ENCODE data around the gene PCED1B. TPM values are rescaled to one million over a fixed set of nuclear protein-coding genes. Genes with fewer than 3 reads are reported as not detected.

Gene PCED1B
- total and polyA plus RNA-seq, 12 donors: 0.49 to 4.8 (median 0.88) TPM

GRCh38 chr12:47082283-47082682 is 2.9 kb downstream of the PCED1B start:
- Histone ChIP-seq H3K36me3 (no peaks in the 10 kb centered on the region), H3K9me3 (no peaks in the 10 kb centered on the region), H3K4me3 (no peak overlapping the region), H3K27me3 (peaks cover 0 to 16% (median 6%) of the 10 kb centered on the region in 7 donors), H3K4me1 (peaks cover 0 to 69% (median 39%) of the 10 kb centered on the region in 9 donors), H3K27ac (peak overlapping the region in 1 of 10 donors; percentile 91)
- TF ChIP-seq CTCF (IDR thresholded peaks at IDR 0.05): no peak
- intact Hi-C loops (cut with DNase I): loop anchor here in 6 of 10 donors (5.0 to 10.0 kb wide), 7 partner anchors 103 to 303 kb away; no protein-coding TSS in a partner anchor
- 87% methylated on average over 3 of the region's 3 CpGs for WGBS, 2 donors
- no peak for ATAC-seq
- DNase-seq: no peak

GRCh38 chr12:47082796-47083621 is 3.6 kb downstream of the PCED1B start:
- intact Hi-C loops (cut with DNase I): loop anchor here in 6 of 10 donors (5.0 to 10.0 kb wide), 7 partner anchors 102 to 302 kb away; no protein-coding TSS in a partner anchor
- no peak for TF ChIP-seq CTCF (IDR thresholded peaks at IDR 0.05)
- ATAC-seq: peak in 1 of 8 donors; percentile 36
- H3K9me3 ChIP-seq: no peaks in the 10 kb centered on the region
- no peak overlapping the region for H3K27ac ChIP-seq
- DNase-seq: no peak
- H3K27me3 ChIP-seq: peaks cover 0 to 13% (median 3%) of the 10 kb centered on the region in 7 donors
- H3K4me3 ChIP-seq: no peak overlapping the region
- H3K36me3 ChIP-seq: no peaks in the 10 kb centered on the region
- H3K4me1 ChIP-seq: peaks cover 0 to 70% (median 43%) of the 10 kb centered on the region in 9 donors
- WGBS, 2 donors: 56 to 60% methylated on average over 7 of the region's 7 CpGs

- Histone ChIP-seq H3K4me3 (no peak overlapping the region), H3K27me3 (peaks cover 0 to 3% (median 0%) of the 10 kb centered on the region in 7 donors), H3K9me3 (no peaks in the 10 kb centered on the region), H3K27ac (no peak overlapping the region), H3K4me1 (peaks cover 0 to 65% (median 40%) of the 10 kb centered on the region in 9 donors), H3K36me3 (no peaks in the 10 kb centered on the region)
- WGBS, 2 donors: 83 to 92% methylated on average over 1 of the region's 1 CpG
- intact Hi-C loops (cut with DNase I): loop anchor here in 6 of 10 donors (5.0 to 10.0 kb wide), 7 partner anchors 101 to 301 kb away; no protein-coding TSS in a partner anchor
- DNase-seq (no peak), ATAC-seq (no peak)
- TF ChIP-seq CTCF (IDR thresholded peaks at IDR 0.05): no peak
Observed at GRCh38 chr12:47084172-47084571, 4.8 kb downstream of the PCED1B start.

GRCh38 chr12:47085815-47086252 is 6.4 kb downstream of the PCED1B start:
- WGBS, 2 donors: 56 to 66% methylated on average over 6 of the region's 6 CpGs
- ATAC-seq: peak in 6 of 8 donors; percentile 55 to 86 (median 70)
- peaks cover 0 to 4% (median 0%) of the 10 kb centered on the region in 11 donors for H3K9me3 ChIP-seq
- intact Hi-C loops (cut with DNase I): loop anchor here in 5 of 10 donors (10.0 kb wide), 6 partner anchors 99 to 299 kb away; no protein-coding TSS in a partner anchor
- peaks cover 0 to 57% (median 40%) of the 10 kb centered on the region in 9 donors for H3K4me1 ChIP-seq
- no peaks in the 10 kb centered on the region for H3K36me3 ChIP-seq
- DNase-seq: peak in 1 of 2 donors; percentile 22
- H3K4me3 ChIP-seq: no peak overlapping the region
- H3K27ac ChIP-seq: peak overlapping the region in 2 of 10 donors; percentile 6 to 42
- TF ChIP-seq CTCF (IDR thresholded peaks at IDR 0.05): no peak
- no peaks in the 10 kb centered on the region for H3K27me3 ChIP-seq
